NCI-H1092 (cell line): ENCODE results near the gene OVOL2.
"Not testable (repeated sequence)": the region's sequence is repeated elsewhere in the genome, so short reads cannot be mapped to it uniquely, and the experiment has no call there.

Source experiments
- DNase-seq: peaks from one replicate; lab custom pipeline; 2025; lab: John Stamatoyannopoulos, UW

The OVOL2 gene

DNA sequence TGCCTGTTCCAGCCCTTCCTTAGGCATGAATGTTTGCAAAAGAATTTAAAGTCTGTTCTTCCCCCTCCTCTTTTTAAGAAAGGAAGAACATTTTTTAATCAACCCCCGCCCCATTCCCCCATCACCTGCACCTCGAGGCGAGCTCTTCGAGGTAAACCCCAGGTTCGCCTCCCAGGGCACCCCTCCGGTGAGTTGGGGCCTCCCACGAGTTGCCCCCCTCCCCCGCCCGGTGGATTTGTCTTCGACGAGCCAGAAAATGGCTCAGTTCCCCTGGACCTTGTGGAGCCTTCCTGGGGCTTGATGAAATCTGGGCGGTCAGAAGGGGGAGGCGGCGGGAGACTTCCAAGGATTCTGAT, 256 bp upstream of the OVOL2 start:
- DNase-seq, result no peak

DNA sequence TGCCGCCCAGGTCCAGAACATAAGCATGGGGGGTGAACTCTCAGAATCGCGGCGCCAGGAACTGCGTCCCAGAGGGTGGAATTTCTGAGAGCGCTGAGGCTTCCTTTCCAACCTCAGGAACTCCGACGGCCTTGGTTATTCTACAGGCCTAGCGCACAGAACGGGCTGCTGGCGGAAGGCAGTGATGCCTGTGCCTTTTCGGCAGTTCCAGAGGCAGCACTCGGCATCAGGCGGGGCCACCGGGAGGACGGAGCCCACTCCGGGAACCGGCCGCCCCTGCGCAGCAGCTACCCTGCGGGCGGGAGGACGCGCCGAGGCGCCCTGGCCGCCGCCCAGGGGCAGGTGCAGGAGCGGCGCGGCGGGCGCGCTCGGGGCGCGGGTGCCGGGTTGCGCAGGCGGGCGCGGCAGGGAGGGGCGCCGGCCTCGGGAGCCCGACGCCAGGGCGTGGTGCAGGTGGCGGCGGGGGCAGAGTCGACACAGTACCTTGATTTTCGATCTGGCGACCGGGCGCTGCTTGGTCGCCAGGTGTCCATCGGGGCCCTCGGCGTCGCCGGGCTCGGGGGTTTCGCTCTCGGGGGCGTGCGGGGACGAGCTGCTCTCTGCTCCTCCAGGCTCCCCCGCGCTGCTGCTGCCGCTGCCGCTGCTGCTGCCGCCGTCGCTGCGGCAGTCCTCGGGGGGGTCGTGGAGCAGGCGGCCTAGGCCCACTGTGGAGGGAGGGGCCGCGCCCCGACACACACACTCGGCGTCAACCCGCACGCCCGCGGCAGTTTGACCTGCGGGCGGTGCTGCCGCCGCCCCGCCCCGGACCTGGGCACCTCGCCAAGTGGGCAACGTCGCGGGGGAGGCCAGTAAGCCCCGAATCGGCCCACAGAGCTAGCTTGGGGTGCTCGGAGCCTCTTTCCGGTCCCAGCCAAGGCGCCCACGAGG, 1.3 kb downstream of the OVOL2 start:
- DNase-seq, result peak; percentile 20

DNA sequence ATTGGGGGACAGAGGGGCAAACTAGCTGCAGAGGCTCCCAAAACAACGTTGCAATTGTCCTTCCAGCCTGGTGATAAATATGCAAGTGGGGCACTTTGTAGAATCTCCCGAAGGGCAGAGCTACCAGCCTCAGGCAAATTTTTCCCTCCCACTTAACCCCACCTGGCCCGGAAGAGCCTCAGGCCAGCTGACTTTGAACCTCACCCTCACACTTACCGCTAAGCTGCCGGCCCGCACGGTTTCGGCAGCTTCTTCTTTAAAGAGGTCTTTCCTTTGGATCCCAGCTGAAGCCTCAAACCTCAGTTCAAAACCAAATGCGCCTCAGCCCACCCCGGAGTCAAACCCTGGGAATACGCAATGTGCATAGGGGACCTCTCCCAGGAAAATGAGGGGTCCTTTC, 2.5 kb downstream of the OVOL2 start:
- DNase-seq, result no peak

DNA sequence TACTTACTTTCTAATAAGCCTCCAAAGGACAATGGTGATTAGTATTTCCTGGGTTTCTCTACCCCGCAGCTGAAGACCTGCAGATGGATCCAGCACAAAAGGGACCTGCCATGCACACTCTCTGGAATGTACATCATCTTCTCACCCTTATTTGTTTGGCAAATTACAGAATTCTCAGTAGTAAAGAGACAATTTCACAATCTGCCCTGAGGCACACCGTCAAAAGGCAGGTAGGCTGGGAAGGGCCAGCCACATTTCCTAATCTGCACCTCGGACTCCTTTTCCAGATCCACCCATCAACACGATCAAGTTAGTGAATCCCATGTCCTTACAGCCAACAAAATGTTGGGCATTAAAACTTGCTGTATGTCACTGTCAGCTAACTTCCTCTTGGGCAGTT, 4.9 kb downstream of the OVOL2 start:
- no peak for DNase-seq

DNA sequence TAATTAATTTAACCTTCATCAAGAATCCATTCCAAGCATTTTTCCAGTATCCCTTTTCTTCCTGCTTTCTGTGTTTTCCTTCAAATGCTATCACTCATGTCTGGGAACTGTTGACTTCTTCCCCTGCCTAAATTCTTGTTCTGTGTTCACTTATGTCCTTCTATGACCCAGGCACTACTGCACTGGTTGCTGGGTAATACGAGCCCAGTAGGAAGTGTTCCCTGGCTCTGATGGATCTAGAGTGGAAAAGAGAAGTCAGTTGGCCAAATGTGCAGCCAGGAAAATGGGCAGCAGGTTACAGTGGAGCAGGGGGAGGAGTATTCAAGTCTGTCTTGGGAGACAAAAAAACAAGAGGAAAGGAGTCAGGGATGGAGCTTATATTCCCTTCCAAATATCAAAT, 7.1 kb downstream of the OVOL2 start:
- DNase-seq, result no peak

DNA sequence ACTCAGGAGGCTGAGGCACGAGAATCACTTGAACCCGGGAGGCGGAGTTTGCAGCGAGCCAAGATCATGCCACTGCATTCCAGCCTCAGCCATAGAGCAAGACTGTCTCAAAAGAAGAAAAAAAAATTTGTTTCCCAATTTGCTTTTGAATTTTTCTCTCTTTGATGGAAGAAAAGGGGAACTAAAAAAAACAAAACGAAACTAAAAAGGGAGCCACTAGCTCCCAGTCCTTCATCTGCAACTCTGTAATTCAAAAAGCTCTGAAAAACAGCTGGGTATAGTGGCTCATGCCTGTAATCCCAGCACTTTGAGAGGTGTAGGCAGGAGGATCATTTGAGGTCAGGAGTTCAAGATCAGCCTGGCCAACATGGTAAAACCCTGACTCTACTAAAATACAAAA, 9.5 kb downstream of the OVOL2 start:
- DNase-seq, result no peak

DNA sequence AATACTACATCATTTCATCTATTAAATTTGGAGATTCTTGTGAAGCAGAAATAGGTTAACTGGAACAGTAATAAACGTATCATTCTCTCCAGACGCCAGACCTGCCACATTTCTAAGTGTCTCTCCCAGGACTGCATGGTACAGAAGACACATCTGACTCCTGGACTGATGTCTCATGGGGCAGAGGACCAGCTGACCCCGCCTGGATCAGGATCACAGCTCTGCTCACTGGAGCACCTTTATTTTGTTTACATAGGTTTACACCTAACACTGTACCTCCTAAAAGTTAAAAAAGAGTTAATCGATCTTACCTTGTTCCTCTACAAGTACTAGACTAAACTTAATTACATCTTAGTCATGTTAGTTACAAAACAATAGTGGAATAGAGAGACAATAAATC, 11.2 kb downstream of the OVOL2 start:
- DNase-seq, result no peak

DNA sequence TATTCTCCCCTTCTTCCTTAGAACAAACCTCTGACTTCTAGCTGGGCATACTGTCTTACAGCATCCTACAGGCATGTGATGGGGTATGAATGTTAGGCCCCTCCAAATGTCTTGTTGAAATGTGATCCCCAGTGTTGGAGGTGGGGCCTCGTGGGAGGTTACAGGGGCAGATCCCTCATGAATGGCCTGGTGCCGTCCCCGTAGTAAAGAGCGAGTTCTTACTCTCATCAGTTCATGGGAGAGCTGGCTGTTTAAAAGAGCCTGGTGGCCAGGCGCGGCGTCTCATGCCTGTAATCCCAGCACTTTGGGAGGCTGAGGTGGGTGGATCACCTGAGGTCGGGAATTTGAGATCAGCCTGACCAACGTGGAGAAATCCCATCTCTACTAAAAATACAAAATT, 15.5 kb downstream of the OVOL2 start:
- DNase-seq, result no peak

DNA sequence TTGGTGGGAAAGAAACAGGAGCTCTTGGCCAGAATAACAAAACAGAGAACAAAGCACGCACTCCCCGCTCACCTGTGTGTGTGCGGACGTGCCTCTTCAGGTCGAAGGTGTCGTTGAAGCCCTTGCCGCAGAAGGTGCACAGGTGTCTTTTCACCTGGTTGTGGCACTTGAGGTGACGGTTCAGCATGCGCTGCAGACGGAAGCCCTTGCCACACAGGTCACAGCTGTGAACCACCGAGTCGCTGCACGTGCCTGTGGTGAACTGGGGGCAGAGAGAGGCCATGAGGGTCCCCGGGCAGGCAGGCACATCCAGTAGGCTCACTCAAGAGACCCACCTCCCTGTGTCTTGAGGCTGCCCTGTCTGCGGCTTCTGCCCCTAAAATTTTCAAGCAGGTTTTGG, 16.3 kb downstream of the OVOL2 start:
- no peak for DNase-seq

DNA sequence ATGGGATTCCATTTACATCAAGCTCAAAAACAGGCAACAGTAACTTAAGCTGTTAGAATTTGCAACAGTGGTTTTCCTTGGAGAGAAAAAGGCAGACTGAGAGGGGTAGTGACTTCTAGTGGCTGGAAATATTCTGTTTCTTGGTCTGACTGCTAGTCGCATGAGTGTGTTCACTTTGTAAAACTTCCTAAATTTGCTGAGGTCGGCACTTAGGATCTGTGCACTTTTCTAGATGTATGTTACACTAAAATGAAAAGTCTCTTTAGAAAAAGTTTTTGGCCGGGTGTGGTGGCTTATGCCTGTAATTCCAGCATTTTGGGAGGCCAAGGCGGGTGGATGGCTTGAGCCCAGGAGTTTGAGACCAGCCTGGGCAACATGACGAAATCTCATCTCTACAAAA, 18.7 kb downstream of the OVOL2 start:
- no peak for DNase-seq

DNA sequence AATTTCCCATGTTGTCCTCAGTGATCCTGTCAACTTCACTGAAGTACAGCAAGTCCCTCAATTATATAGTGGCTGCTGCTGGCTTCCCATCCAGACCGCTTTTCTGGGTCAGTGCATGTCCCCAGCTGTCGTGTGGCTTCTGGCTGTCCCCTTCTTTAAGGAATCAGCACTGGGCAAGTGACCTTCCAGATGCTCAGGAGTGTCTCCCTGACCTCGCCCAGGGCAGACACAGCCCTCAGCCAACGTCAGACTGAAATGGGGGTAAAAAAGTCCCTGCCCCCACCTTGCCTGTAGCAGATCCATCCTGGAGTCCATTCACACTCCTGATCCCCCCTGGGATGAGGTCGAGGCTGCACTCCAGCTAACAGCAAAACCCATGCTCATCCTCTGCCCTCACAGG, 23.7 kb downstream of the OVOL2 start:
- DNase-seq, result no peak

DNA sequence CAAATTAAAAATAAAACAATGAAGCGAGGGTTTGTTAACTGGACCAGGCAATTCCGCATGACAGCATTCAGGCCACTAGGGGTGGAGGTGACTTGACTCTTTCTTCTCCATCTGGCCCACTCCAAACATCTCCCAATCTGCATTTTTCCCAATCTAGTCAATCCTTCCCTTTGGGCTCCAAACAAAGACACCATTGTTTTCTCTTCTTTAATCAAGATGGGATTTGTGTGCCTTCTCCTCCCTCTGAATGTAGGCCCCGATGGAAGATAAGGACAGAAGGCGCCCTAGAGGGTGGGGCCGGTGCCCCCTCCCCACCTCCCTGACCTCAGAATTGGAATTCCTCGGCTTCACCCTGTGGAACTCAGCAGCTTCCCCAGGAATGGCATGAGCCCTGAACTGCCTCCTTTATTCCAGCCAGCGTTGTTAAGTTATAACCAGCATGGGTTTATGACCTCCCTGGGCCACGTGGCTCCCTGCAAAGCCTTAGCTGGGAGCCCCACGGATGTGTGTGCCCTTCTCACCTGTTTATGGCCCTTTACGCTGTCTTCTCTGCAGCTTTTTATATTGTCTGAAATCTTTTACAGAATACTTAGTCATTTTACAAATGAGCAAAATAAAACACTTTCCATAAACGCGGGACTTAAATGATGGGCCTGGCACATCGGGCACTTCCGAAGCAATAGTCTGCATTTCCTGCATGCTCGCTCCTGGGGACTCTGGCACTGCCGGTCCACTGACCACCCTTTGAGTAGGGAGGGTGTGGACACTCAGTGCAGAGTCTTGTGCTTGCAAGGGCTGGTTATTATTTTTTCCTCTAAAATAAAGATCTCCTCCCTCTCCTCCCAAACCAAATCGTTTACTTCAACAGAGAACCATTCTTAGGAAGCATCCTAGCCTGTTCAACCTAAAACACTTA, 24.5 kb downstream of the OVOL2 start:
- DNase-seq, result no peak

DNA sequence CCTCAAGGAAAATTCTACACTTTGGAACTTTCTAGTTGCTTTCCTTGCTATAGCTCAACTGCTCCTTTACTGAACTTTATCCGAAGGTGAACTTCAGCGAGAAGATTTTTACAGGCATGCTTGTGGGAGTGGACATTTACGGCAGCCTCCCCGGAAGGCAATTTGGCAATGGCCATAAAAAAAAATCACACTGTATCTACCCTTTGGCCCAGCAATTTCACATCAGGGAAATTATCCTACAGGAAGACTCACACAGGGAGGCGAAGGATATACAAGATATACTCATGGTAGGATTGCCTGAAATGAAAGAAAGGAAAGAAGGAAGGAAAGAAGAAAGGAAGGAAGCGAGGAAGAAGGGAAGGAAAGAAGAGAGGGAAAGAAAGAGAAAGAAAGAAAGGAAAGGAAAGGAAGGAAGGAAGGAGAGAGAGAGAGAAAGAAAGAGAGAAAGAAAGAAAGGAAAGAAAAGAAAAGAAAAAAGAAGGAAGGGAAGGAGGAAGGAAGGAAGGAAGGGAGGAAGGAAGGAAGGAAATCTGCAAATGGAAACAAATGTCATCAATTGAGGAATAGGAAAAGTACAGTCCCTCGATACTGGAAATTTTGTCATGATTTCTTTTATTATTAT, 25.7 kb downstream of the OVOL2 start:
- DNase-seq, result no peak

DNA sequence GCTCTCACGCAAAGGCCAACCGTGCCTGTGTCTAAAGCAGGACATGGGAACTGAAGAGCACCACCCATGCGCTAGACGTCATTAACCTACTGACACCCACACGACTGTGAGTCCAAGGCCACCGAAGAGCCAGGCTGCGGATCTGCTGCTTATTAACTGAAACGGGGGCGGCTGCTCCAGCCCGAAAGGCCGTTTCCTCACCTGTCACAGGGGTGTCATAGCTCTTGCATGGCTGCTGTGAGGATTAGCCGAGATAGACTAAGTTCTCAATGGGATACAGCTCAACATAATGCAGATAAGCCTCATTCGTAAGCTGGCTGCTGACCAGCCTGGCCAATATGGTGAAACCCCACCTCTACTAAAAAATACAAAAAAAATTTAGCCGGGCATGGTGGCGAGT, 26.7 kb downstream of the OVOL2 start:
- no peak for DNase-seq

DNA sequence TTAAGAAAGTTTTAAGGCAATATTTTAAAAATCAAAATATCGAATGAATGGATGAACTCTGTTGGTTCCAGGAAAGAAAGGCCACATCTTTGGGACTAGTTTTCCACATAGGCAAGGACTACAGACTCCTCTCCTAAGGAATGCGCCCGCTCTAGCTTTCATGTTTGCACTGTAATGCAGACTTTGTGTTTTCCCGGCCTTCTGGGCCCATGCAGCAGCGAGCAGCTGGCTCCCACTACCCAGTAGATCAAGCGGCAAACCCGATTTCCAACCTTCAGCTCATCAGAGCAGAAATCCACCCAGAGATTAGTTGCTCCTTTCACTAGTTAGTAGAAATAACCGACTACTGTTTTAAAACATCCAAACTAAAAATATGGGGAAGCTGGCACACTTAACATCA, 27.7 kb downstream of the OVOL2 start:
- no peak for DNase-seq

DNA sequence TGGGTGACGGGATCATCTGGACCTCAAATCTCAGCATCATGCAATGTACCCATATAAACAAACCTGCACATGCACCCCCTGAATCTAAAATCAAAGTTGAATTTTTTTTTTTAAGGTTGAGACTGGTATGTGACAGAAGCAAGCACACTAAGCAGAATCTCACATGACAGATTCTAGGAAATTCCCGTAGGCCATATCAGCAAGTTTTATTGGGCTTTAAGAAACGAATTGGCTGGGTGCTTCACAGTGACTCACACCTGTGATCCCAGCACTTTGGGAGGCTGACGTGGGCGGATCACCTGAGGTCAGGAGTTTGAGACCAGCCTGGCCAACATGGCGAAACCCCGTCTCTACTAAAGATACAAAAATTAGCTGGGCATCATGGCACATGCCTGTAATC, 30.7 kb downstream of the OVOL2 start:
- not testable (repeated sequence) for DNase-seq

DNA sequence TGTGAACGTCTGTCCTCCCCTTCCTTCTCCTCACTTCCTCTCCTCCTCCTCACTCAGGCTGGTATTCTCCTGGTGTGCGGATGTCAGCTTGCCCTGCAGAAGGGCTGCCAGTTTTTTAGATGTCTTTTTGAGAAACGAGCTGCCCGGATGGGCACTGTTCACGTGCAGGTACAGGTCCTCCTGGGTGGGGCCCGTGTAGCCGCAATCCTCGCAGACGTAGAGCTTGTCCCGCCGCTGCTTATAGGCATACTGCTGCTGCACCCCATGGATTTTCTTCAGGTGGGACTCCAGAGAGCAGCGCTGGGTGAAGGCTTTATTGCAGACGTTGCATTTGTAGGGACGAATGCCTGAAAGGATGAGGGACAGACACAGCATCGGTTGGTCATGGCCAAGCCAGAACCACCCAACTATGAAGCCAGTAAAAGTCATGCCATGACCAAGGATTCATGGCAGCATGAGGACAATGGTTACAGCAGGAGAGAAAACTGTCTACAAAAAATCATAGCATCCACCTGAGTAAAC, 33.0 kb downstream of the OVOL2 start:
- no peak for DNase-seq

DNA sequence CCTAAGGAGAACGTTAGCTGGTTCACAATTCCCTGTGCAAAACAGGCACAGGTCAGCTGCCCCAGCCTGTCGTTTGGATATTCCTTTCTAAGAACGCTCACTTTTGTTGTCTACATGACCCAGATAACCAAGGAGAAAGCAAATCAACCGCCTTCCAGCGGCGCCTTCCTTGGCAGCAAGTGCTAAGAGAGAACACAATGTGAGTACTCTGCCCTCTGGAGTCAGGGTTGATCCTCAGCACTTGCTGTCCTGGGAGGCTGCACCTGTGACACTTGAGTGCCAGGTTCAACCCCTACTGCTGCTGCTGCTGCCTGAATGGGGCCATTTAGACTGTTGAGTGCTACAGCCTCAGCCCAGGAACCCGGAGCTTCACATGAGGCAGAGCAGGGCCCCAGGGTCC, 36.8 kb downstream of the OVOL2 start:
- no peak for DNase-seq

DNA sequence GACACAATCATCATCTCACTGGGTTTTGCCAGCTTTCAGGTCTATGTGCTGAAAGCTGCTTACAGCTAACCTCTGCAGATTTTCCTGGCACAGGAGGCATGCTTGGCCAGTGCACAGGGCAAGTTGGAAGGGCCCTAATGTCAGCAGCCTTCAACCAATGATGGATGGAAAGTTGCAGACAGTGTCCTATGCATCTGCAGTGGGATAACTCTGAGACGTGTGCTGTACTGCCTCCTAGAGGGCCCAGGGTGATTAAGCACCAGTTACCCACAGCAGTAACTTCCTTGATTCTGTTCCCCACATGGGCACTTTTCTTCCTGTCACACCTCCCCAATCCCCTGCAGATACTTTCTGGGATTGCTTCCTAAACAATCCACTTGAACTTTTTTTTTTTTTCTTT, 38.6 kb downstream of the OVOL2 start:
- DNase-seq, result no peak

DNA sequence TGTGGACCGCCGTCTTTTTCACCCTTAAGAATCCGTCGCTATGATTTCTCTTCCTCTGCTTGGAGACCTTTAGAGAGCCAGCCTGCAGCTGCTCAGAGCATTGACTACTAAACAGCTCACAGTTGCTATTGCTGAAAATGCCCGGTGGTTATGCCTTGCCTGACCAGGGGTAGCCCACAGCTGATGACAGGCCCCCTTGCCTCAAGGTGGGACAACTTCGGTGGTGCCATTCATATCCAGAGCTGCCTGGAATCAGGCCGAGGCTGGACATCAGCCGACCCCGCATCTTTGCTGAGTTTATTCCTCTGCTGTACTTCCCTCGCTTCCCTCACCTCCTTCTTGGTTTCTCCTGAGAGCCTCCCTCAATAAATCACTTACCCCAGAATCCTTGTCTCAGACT, 39.6 kb downstream of the OVOL2 start:
- DNase-seq, result no peak

DNA sequence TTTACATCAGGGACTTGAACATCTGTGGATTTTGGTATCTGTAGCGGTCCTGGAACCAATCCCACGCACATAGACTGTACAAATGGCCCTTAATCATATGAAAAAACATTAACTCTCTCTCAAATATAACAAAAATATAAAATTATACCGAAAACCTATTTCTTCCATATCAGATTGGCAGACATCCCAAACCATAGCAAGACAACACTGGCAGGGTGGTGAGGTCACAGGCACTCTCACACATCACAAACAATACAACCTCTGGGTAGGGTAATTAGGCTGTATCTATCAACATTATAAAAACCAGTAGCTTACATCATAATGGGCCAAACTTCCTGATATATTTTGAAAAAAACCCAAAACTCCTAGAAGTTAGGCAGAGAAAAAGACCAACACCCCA, 40.9 kb downstream of the OVOL2 start:
- no peak for DNase-seq

DNA sequence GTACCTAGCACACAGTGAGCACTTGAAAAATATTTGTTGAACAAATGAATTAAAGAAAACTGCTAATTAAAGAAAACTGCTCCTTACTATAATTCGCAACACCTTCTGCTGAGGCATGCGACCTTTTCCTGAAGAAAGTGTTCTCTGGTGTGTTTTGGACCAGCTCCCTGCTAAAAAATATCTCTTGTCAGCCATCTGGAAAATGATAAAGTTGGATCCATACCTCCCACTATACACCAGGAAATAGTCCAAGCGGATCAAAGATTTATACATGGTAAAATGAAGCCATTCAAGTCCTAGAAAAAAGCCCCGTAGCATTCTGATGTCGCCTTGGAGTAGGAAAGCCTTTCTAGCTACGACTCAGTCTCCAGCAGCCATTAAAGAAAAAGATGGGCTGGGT, 43.3 kb downstream of the OVOL2 start:
- no peak for DNase-seq

DNA sequence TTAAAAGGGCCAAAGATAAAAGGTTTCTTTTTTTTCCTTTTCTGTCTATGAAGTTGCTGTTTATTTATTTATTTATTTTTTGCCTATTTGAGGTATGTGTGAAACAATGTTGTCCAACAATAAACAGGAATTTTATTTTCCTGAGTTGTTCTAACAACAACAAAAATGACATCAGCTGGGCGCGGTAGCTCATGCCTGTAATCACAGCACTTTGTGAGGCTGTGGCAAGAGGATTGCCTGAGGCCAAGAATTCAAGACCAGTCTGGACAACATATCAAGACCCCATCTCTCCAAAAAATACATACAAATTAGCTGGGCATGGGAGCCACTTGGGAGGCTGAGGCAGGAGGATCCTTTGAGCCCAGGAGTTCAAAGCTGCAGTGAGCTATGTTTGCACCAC, 44.8 kb downstream of the OVOL2 start:
- DNase-seq, result no peak
